CD14-positive monocyte (primary cell): ENCODE measurements around the gene TRAPPC3L. TPM values are rescaled to one million over a fixed set of nuclear protein-coding genes. Genes with fewer than 3 reads are reported as not detected.

Experiments
- DNase-seq, 3 donors: peaks; one replicate each; pipeline ENCODE4 v3.0.0-alpha.2; 2011 to 2022
- H2AFZ ChIP-seq: 2 replicates; pipeline ENCODE4 v1.6.0; 2012; ENCODE audit warnings: mild to moderate bottlenecking, low read depth, low read length, inconsistent platforms; ENCODE audit not compliant: insufficient read depth, poor library complexity, severe bottlenecking
- H3K27ac ChIP-seq, 2 donors: 1 replicate in 1 of 2; 2 replicates in 1 of 2; pipeline ENCODE4 v1.5.1; 2012 to 2013; ENCODE audit warnings: low read length in 2 of 2, control low read depth in 1 of 2, inconsistent platforms in 1 of 2, low read depth in 1 of 2, mild to moderate bottlenecking in 1 of 2
- H3K27me3 ChIP-seq, 2 donors: one replicate each; pipeline versions ENCODE4 v1.6.0 to v1.6.1; 2011 to 2013; ENCODE audit warnings: low read length in 2 of 2; ENCODE audit not compliant: control insufficient read depth in 2 of 2, insufficient read depth in 2 of 2
- H3K36me3 ChIP-seq, 2 donors: replicated peaks in 1 of 2; 1 replicate in 1 of 2; 2 replicates in 1 of 2; pipeline versions ENCODE4 v1.5.1 to v1.6.1; 2012 to 2013; ENCODE audit warnings: low read length in 2 of 2, control low read depth in 1 of 2, inconsistent platforms in 1 of 2, mild to moderate bottlenecking in 1 of 2; ENCODE audit not compliant: insufficient read depth in 2 of 2, control insufficient read depth in 1 of 2
- H3K4me1 ChIP-seq, 2 donors: 1 replicate in 1 of 2; 2 replicates in 1 of 2; pipeline versions ENCODE4 v1.5.1 to v1.6.1; 2012 to 2013; ENCODE audit warnings: low read length in 2 of 2, control low read depth in 1 of 2, inconsistent platforms in 1 of 2, mild to moderate bottlenecking in 1 of 2, moderate library complexity in 1 of 2; ENCODE audit not compliant: insufficient read depth in 2 of 2, control insufficient read depth in 1 of 2
- H3K4me2 ChIP-seq: replicated peaks from 2 replicates; pipeline ENCODE3; 2012; ENCODE audit warnings: low read length, moderate library complexity, mild to moderate bottlenecking; ENCODE audit not compliant: poor library complexity, severe bottlenecking; ENCODE audit errors: extremely low read depth
- H3K4me3 ChIP-seq, 3 experiments: fragments of 200-600 bp in 1 of 3; sonication (generic) in 1 of 3; replicated peaks in 1 of 3; 1 replicate in 2 of 3; 2 replicates in 1 of 3; pipeline ENCODE4 v1.5.1; 2011 to 2013; ENCODE audit warnings: low read length in 3 of 3, mild to moderate bottlenecking in 3 of 3, control low read depth in 2 of 3, low read depth in 2 of 3, inconsistent platforms in 1 of 3, moderate library complexity in 1 of 3
- H3K79me2 ChIP-seq: 2 replicates; pipeline ENCODE4 v1.6.0; 2012; ENCODE audit warnings: mild to moderate bottlenecking, control low read depth, inconsistent platforms, low read length, moderate library complexity; ENCODE audit not compliant: insufficient read depth
- H3K9ac ChIP-seq: 2 replicates; pipeline ENCODE4 v1.6.0; 2017; ENCODE audit warnings: low read length, mild to moderate bottlenecking; ENCODE audit not compliant: insufficient read depth, poor library complexity, severe bottlenecking
- H3K9me3 ChIP-seq, 2 donors: replicated peaks in 1 of 2; 1 replicate in 1 of 2; 2 replicates in 1 of 2; pipeline versions ENCODE4 v1.5.1 to v1.6.1; 2012 to 2013; ENCODE audit warnings: low read length in 2 of 2, control low read depth in 1 of 2; ENCODE audit not compliant: control insufficient read depth in 1 of 2, insufficient read depth in 1 of 2
- H4K20me1 ChIP-seq: 2 replicates; pipeline ENCODE4 v1.6.0; 2012; ENCODE audit warnings: mild to moderate bottlenecking, low read length, control low read depth, moderate library complexity; ENCODE audit not compliant: insufficient read depth
- H3K27ac Mint-ChIP-seq, 7 donors: one replicate each; pipeline ENCODE4 v1.8.0; 2020; ENCODE audit warnings: mild to moderate bottlenecking in 7 of 7, mixed read lengths in 7 of 7, moderate library complexity in 6 of 7, inconsistent platforms in 2 of 7
- H3K27me3 Mint-ChIP-seq, 3 donors: one replicate each; pipeline ENCODE4 v1.8.0; 2021 to 2022; ENCODE audit warnings: low read depth in 3 of 3, mild to moderate bottlenecking in 3 of 3, mixed read lengths in 3 of 3, moderate library complexity in 3 of 3, inconsistent platforms in 1 of 3
- H3K36me3 Mint-ChIP-seq, 2 donors: one replicate each; pipeline ENCODE4 v1.8.0; 2020; ENCODE audit warnings: mixed read lengths in 2 of 2, inconsistent platforms in 1 of 2, mild to moderate bottlenecking in 1 of 2
- H3K4me1 Mint-ChIP-seq: one replicate; pipeline ENCODE4 v1.8.0; 2020; ENCODE audit warnings: mild to moderate bottlenecking, mixed read lengths
- H3K4me3 Mint-ChIP-seq, 2 donors: one replicate each; pipeline ENCODE4 v1.8.0; 2020; ENCODE audit warnings: mild to moderate bottlenecking in 2 of 2, mixed read lengths in 2 of 2, moderate library complexity in 1 of 2
- H3K9me3 Mint-ChIP-seq, 7 donors: one replicate each; pipeline ENCODE4 v1.8.0; 2020 to 2022; ENCODE audit warnings: mixed read lengths in 7 of 7, mild to moderate bottlenecking in 6 of 7, moderate library complexity in 6 of 7, inconsistent platforms in 2 of 7
- CTCF ChIP-seq: fragments of 200-600 bp; IDR thresholded peaks from one replicate; pipeline ENCODE4 v1.8.0; 2022; ENCODE audit warnings: antibody characterized with exemption, mild to moderate bottlenecking
- WGBS: methylation state at CpG from one replicate; pipeline ENCODE4 v1.1.5; 2013; ENCODE audit warnings: missing lambda C conversion rate; ENCODE audit not compliant: insufficient coverage; 5-methylcytosine and 5-hydroxymethylcytosine counted together
- intact Hi-C, 2 donors: fragments of 100-400 bp; cut with micrococcal nuclease; formaldehyde crosslinking; loops; one replicate each; pipeline versions ENCODE4 v1.15.0 to v1.15.1; 2023
- polyA plus RNA-seq, 3 donors: library from polyadenylated mRNA; depleted of rRNA in 1 of 3; unstranded in 2 of 3; stranded (reverse) in 1 of 3; fragments of 300-500 nt in 2 of 3; fragments of >200 nt in 1 of 3; fragmentation: Illumina TruSeq in 2 of 3; gene quantifications; 1 replicate in 2 of 3; 2 replicates in 1 of 3; pipeline ENCODE4 v1.2.3, GENCODE V29; 2012 to 2021

TRAPPC3L gene
- polyA plus RNA-seq, 3 donors = 0.17 TPM; not detected in 2

- Mint-ChIP-seq H3K4me1 (peaks cover 71% of the 10 kb centered on the region), H3K27ac (peak overlapping the region; percentile 75 to 97 (median 86)), H3K36me3 (no peaks in the 10 kb centered on the region), H3K4me3 (no peak overlapping the region), H3K27me3 (peaks cover 0 to 2% (median 0%) of the 10 kb centered on the region in 3 donors), H3K9me3 (peaks cover 0 to 2% (median 0%) of the 10 kb centered on the region in 7 donors)
- Histone ChIP-seq H3K27me3 (no peaks in the 10 kb centered on the region), H3K4me2 (peak overlapping the region; percentile 29), H3K27ac (peak overlapping the region in 1 of 2 donors; percentile 91), H3K9ac (no peak overlapping the region), H2AFZ (no peak overlapping the region), H3K79me2 (no peaks in the 10 kb centered on the region), H3K4me3 (no peak overlapping the region), H4K20me1 (no peaks in the 10 kb centered on the region), H3K4me1 (peaks cover 62 to 81% of the 10 kb centered on the region in 2 donors), H3K36me3 (no peaks in the 10 kb centered on the region), H3K9me3 (no peaks in the 10 kb centered on the region)
- DNase-seq = no peak
- TF ChIP-seq CTCF = no peak
- intact Hi-C loops = loop anchor here (5.0 to 10.0 kb wide), 4 partner anchors 60 to 152 kb away; partner anchors contain the start of gene DSE (in 1 of the 2)
- no CpG with 5 or more reads among the region's 3 CpGs for WGBS
Measured at GRCh38 chr6:116447052-116447451, 98.4 kb downstream of the TRAPPC3L start.

GRCh38 chr6:116446399-116446798, 99.1 kb downstream of the TRAPPC3L start:
- no peak overlapping the region for H3K9ac ChIP-seq
- no peak overlapping the region for H3K4me3 Mint-ChIP-seq
- no peaks in the 10 kb centered on the region for H3K36me3 ChIP-seq
- peak overlapping the region; percentile 86 to 96 (median 94) for H3K27ac Mint-ChIP-seq
- H3K4me1 Mint-ChIP-seq = peaks cover 65% of the 10 kb centered on the region
- WGBS = no CpG with 5 or more reads among the region's 1 CpG
- no peaks in the 10 kb centered on the region for H3K9me3 ChIP-seq
- H3K36me3 Mint-ChIP-seq = no peaks in the 10 kb centered on the region
- no peaks in the 10 kb centered on the region for H3K79me2 ChIP-seq
- intact Hi-C loops = loop anchor here (5.0 to 10.0 kb wide), 4 partner anchors 59 to 152 kb away; partner anchors contain the start of gene DSE (in 1 of the 2)
- no peaks in the 10 kb centered on the region for H4K20me1 ChIP-seq
- no peak for TF ChIP-seq CTCF
- no peaks in the 10 kb centered on the region for H3K27me3 ChIP-seq
- H3K27ac ChIP-seq = peak overlapping the region; percentile 65 to 91
- peaks cover 55 to 74% of the 10 kb centered on the region in 2 donors for H3K4me1 ChIP-seq
- peaks cover 0 to 2% (median 0%) of the 10 kb centered on the region in 7 donors for H3K9me3 Mint-ChIP-seq
- no peak overlapping the region for H3K4me3 ChIP-seq
- H3K27me3 Mint-ChIP-seq = peaks cover 0 to 2% (median 0%) of the 10 kb centered on the region in 3 donors
- peak overlapping the region; percentile 37 for H3K4me2 ChIP-seq
- DNase-seq = peak; percentile 83 to 94 (median 92)
- no peak overlapping the region for H2AFZ ChIP-seq
